ENCODE results near the gene ACBD3.
A peak's percentile ranks its signal among the peaks of the same experiment; 100 is the strongest.

Gene ACBD3

GRCh38 chr1:226123212-226123560, 63.4 kb downstream of the ACBD3 start:
- no peak for TF ChIP-seq POLR2AphosphoS5 (IDR thresholded peaks at IDR 0.05; ENCODE audit: low read depth)
- TF ChIP-seq SPI1 (IDR thresholded peaks at IDR 0.05; ENCODE audit: borderline replicate concordance, low read depth): no peak
- TF ChIP-seq, protein P1, sequence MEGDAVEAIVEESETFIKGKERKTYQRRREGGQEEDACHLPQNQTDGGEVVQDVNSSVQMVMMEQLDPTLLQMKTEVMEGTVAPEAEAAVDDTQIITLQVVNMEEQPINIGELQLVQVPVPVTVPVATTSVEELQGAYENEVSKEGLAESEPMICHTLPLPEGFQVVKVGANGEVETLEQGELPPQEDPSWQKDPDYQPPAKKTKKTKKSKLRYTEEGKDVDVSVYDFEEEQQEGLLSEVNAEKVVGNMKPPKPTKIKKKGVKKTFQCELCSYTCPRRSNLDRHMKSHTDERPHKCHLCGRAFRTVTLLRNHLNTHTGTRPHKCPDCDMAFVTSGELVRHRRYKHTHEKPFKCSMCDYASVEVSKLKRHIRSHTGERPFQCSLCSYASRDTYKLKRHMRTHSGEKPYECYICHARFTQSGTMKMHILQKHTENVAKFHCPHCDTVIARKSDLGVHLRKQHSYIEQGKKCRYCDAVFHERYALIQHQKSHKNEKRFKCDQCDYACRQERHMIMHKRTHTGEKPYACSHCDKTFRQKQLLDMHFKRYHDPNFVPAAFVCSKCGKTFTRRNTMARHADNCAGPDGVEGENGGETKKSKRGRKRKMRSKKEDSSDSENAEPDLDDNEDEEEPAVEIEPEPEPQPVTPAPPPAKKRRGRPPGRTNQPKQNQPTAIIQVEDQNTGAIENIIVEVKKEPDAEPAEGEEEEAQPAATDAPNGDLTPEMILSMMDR (IDR thresholded peaks at IDR 0.05; ENCODE audit: insufficient read depth, low read length): no peak
- TF ChIP-seq, protein P2, sequence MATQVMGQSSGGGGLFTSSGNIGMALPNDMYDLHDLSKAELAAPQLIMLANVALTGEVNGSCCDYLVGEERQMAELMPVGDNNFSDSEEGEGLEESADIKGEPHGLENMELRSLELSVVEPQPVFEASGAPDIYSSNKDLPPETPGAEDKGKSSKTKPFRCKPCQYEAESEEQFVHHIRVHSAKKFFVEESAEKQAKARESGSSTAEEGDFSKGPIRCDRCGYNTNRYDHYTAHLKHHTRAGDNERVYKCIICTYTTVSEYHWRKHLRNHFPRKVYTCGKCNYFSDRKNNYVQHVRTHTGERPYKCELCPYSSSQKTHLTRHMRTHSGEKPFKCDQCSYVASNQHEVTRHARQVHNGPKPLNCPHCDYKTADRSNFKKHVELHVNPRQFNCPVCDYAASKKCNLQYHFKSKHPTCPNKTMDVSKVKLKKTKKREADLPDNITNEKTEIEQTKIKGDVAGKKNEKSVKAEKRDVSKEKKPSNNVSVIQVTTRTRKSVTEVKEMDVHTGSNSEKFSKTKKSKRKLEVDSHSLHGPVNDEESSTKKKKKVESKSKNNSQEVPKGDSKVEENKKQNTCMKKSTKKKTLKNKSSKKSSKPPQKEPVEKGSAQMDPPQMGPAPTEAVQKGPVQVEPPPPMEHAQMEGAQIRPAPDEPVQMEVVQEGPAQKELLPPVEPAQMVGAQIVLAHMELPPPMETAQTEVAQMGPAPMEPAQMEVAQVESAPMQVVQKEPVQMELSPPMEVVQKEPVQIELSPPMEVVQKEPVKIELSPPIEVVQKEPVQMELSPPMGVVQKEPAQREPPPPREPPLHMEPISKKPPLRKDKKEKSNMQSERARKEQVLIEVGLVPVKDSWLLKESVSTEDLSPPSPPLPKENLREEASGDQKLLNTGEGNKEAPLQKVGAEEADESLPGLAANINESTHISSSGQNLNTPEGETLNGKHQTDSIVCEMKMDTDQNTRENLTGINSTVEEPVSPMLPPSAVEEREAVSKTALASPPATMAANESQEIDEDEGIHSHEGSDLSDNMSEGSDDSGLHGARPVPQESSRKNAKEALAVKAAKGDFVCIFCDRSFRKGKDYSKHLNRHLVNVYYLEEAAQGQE (IDR thresholded peaks at IDR 0.05; ENCODE audit: insufficient replicate concordance, low read depth): no peak
- TF ChIP-seq GABPA (IDR thresholded peaks at IDR 0.05; ENCODE audit: low read depth): no peak
- H3K27me3 ChIP-seq (ENCODE audit: insufficient read depth, poor library complexity, severe bottlenecking): no peaks in the 10 kb centered on the region
- no peak overlapping the region for H3K27ac ChIP-seq (replicated peaks)
- no peak for DNase-seq (ENCODE audit: low read depth in 1 of 2, low spot score in 1 of 2)
- no peak overlapping the region for H3K4me3 ChIP-seq (replicated peaks; ENCODE audit: insufficient read depth, low read length)

GRCh38 chr1:226121587-226122400, 64.7 kb downstream of the ACBD3 start:
- Histone ChIP-seq H3K27me3 (ENCODE audit: insufficient read depth, poor library complexity, severe bottlenecking) (no peaks in the 10 kb centered on the region), H3K4me3 (replicated peaks; ENCODE audit: insufficient read depth, low read length) (peak overlapping the region; percentile 54), H3K27ac (replicated peaks) (peak overlapping the region; percentile 63)
- DNase-seq (ENCODE audit: low read depth in 1 of 2, low spot score in 1 of 2): peak; percentile 51 to 53
- no peak for TF ChIP-seq SPI1 (IDR thresholded peaks at IDR 0.05; ENCODE audit: borderline replicate concordance, low read depth)
- TF ChIP-seq, protein P1 (IDR thresholded peaks at IDR 0.05; ENCODE audit: insufficient read depth, low read length): peak; percentile 25
- TF ChIP-seq POLR2AphosphoS5 (IDR thresholded peaks at IDR 0.05; ENCODE audit: low read depth): peak; percentile 16; the same call in 1 of the 2 replicates
- TF ChIP-seq GABPA (IDR thresholded peaks at IDR 0.05; ENCODE audit: low read depth): no peak
- TF ChIP-seq, protein P2 (IDR thresholded peaks at IDR 0.05; ENCODE audit: insufficient replicate concordance, low read depth): peak; percentile 14

- no peak for DNase-seq (ENCODE audit: low read depth in 1 of 2, low spot score in 1 of 2)
- peak overlapping the region; percentile 35 for H3K4me3 ChIP-seq (replicated peaks; ENCODE audit: insufficient read depth, low read length)
- no peak for TF ChIP-seq GABPA (IDR thresholded peaks at IDR 0.05; ENCODE audit: low read depth)
- TF ChIP-seq, protein P1 (IDR thresholded peaks at IDR 0.05; ENCODE audit: insufficient read depth, low read length): no peak
- no peak for TF ChIP-seq POLR2AphosphoS5 (IDR thresholded peaks at IDR 0.05; ENCODE audit: low read depth)
- TF ChIP-seq, protein P2 (IDR thresholded peaks at IDR 0.05; ENCODE audit: insufficient replicate concordance, low read depth): no peak
- TF ChIP-seq SPI1 (IDR thresholded peaks at IDR 0.05; ENCODE audit: borderline replicate concordance, low read depth): no peak
- no peaks in the 10 kb centered on the region for H3K27me3 ChIP-seq (ENCODE audit: insufficient read depth, poor library complexity, severe bottlenecking)
- no peak overlapping the region for H3K27ac ChIP-seq (replicated peaks)
Measured at GRCh38 chr1:226121049-226121586, 65.4 kb downstream of the ACBD3 start.
